Heart left ventricle (tissue), 16 donors: ENCODE results near the gene MCM5. TPM values are rescaled to one million over a fixed set of nuclear protein-coding genes. Genes with fewer than 3 reads are reported as not detected.

Source experiments
- ATAC-seq, 4 donors: fragments of 200-7000 bp; cut with Tn5 transposase; one replicate each; pipeline ENCODE4 v1.9.1; 2020 to 2022; ENCODE audit warnings: moderate library complexity in 4 of 4, mild to moderate bottlenecking in 3 of 4, moderate number of reproducible peaks in 1 of 4
- DNase-seq, 5 donors: peaks; one replicate each; pipeline ENCODE4 v3.0.0-alpha.2; 2020
- H3K27ac ChIP-seq, 12 donors: fragments of 200-600 bp; sonication (generic) in 4 of 12; one replicate each; pipeline versions ENCODE4 v1.5.0 to v1.8.0; 2016 to 2022; ENCODE audit warnings: mild to moderate bottlenecking in 2 of 12
- H3K27me3 ChIP-seq, 9 donors: fragments of 200-600 bp; sonication (generic) in 2 of 9; one replicate each; pipeline versions ENCODE4 v1.5.1 to v1.8.0; 2016 to 2022; ENCODE audit warnings: mild to moderate bottlenecking in 3 of 9
- H3K36me3 ChIP-seq, 9 donors: fragments of 200-600 bp; sonication (generic) in 2 of 9; one replicate each; pipeline versions ENCODE4 v1.5.0 to v1.8.0; 2018 to 2022; ENCODE audit warnings: mild to moderate bottlenecking in 2 of 9
- H3K4me1 ChIP-seq, 12 donors: fragments of 200-600 bp; sonication (generic) in 4 of 12; one replicate each; pipeline versions ENCODE4 v1.5.0 to v1.8.0; 2016 to 2022; ENCODE audit warnings: mild to moderate bottlenecking in 3 of 12
- H3K4me3 ChIP-seq, 12 donors: fragments of 200-600 bp; sonication (generic) in 4 of 12; one replicate each; pipeline versions ENCODE4 v1.5.0 to v1.8.0; 2017 to 2022; ENCODE audit warnings: mild to moderate bottlenecking in 9 of 12, moderate library complexity in 4 of 12
- H3K9me3 ChIP-seq, 12 donors: fragments of 200-600 bp; sonication (generic) in 4 of 12; one replicate each; pipeline versions ENCODE4 v1.5.0 to v1.8.0; 2016 to 2022; ENCODE audit warnings: mild to moderate bottlenecking in 1 of 12
- CTCF ChIP-seq, 12 donors: fragments of 200-600 bp; sonication (generic) in 4 of 12; IDR thresholded peaks; one replicate each; pipeline versions ENCODE4 v1.5.0 to v1.8.0; 2018 to 2022; ENCODE audit warnings: antibody characterized with exemption in 12 of 12, mild to moderate bottlenecking in 5 of 12
- POLR2A ChIP-seq, 2 donors: fragments of 450-650 bp; IDR thresholded peaks; one replicate each; pipeline ENCODE4 v1.6.1; 2017; ENCODE audit warnings: antibody characterized with exemption in 2 of 2, mild to moderate bottlenecking in 2 of 2, moderate library complexity in 2 of 2
- WGBS, 4 donors: extraction: QIAGEN DNeasy Blood & Tissue Kit in 2 of 4; methylation state at CpG; one replicate each; pipeline versions ENCODE4 v1.1.5 to v1.1.7; 2013 to 2018; 5-methylcytosine and 5-hydroxymethylcytosine counted together
- intact Hi-C, 10 donors: fragments of 100-400 bp; cut with DNase I; formaldehyde crosslinking; loops; one replicate each; pipeline versions ENCODE4 v1.11.1 to v1.14.2; 2022
- polyA plus RNA-seq, 2 donors: library from polyadenylated mRNA; stranded (reverse); fragments of 200-250 nt; gene quantifications; one replicate each; pipeline ENCODE4 v1.2.3, GENCODE V29; 2013
- total RNA-seq, 9 donors: library from RNA; depleted of rRNA in 2 of 9; stranded (reverse); fragments of >200 nt in 2 of 9; fragmentation: NEBNext Ultra II Directional in 3 of 9; extraction: Animal tissue kit (Norgen Biotek cat#: 25700) in 3 of 9; gene quantifications; one replicate each; pipeline versions ENCODE4 v1.1.0 to v1.2.4, GENCODE V29; 2016 to 2023
- donor health status: ischemic (EF 13 %, LVEDD 7.1; RV severe dilation, severe dysfunction).
- donor health status: healthy with polysubstance abuse.
- donor health status: DM: no; HTN: yes; CAD: no.
- donor health status: DM: no; HTN: no; CAD: no.
- donor health status: ischemic (EF 25% LVEDD 6.9; RV normal size, moderate dysfunction).
- donor health status: ischemic (EF 25% LVEDD 5.7; RV mildly dilated, moderate dysfunction).
- donor health status: healthy.
- donor health status: DM: yes; HTN: yes; CAD: no.
- donor health status: ischemic (EF 35%, LVEDD 5.7; RV mildly dilated, moderate dysfunction).
- donor health status: nonischemic (EF 11% LVEDD 7.7; RV severe dilation, severe dysfunction).
- donor health status: DM: yes; HTN: yes; CAD: no.
- donor health status: PGD.
- donor health status: ischemic (EF 29% LVEDD 5.4; RV normal size, mild dysfunction).
- donor health status: nonischemic (EF 23%, LVEDD 6.1; RV moderate dilation, normal function).

MCM5 gene
- total and polyA plus RNA-seq, 11 donors = 5.9 to 30.2 (median 12.3) TPM

GRCh38 chr22:35379146-35379993 is 20.6 kb upstream of the MCM5 start:
- no peak for ATAC-seq
- TF ChIP-seq CTCF (IDR thresholded peaks at IDR 0.05) (no peak), POLR2A (IDR thresholded peaks at IDR 0.05) (no peak)
- peaks cover 0 to 78% (median 20%) of the 10 kb centered on the region in 12 donors for H3K4me1 ChIP-seq

GRCh38 chr22:35380013-35380412 is 19.9 kb upstream of the MCM5 start:
- Histone ChIP-seq H3K4me3 (no peak overlapping the region), H3K27me3 (no peaks in the 10 kb centered on the region), H3K36me3 (peaks cover 0 to 20% (median 0%) of the 10 kb centered on the region in 9 donors), H3K4me1 (peaks cover 0 to 73% (median 20%) of the 10 kb centered on the region in 12 donors), H3K27ac (peak overlapping the region in 2 of 12 donors; percentile 79 to 87), H3K9me3 (no peaks in the 10 kb centered on the region)
- WGBS, 4 donors = 91 to 96% (median 92%) methylated on average over 6 of the region's 6 CpGs
- DNase-seq = no peak
- no peak for TF ChIP-seq CTCF (IDR thresholded peaks at IDR 0.05)
- no peak for TF ChIP-seq POLR2A (IDR thresholded peaks at IDR 0.05)
- no peak for ATAC-seq
- intact Hi-C loops = no loop called here

More at GRCh38 chr22:35379146-35379993, 20.6 kb upstream of the MCM5 start:
- H3K9me3 ChIP-seq = no peaks in the 10 kb centered on the region
- H3K27me3 ChIP-seq = no peaks in the 10 kb centered on the region
- no peak for DNase-seq
- H3K36me3 ChIP-seq = peaks cover 0 to 13% (median 0%) of the 10 kb centered on the region in 9 donors
- intact Hi-C loops = no loop called here
- H3K4me3 ChIP-seq = no peak overlapping the region
- no peak overlapping the region for H3K27ac ChIP-seq
- WGBS, 4 donors = 70 to 90% (median 88%) methylated on average over 10 of the region's 10 CpGs

- peak; percentile 89 to 96 (median 92) for DNase-seq
- peak; percentile 77 to 94 (median 90) for ATAC-seq
- WGBS, 4 donors = 4 to 6% (median 5%) methylated on average over 36 to 47 of the region's 47 CpGs
- TF ChIP-seq POLR2A (IDR thresholded peaks at IDR 0.05) (peak in 1 of 2 donors; percentile 64), CTCF (IDR thresholded peaks at IDR 0.05) (peak in 4 of 12 donors; percentile 12 to 48 (median 38))
- intact Hi-C loops = no loop called here
- H3K4me1 ChIP-seq = peaks cover 0 to 65% (median 18%) of the 10 kb centered on the region in 12 donors
- H3K9me3 ChIP-seq = no peaks in the 10 kb centered on the region
- peaks cover 0 to 27% (median 0%) of the 10 kb centered on the region in 9 donors for H3K36me3 ChIP-seq
- H3K27ac ChIP-seq = peak within 1 kb of the TSS in 11 of 12 donors; percentile 18 to 91 (median 70)
- peak within 1 kb of the TSS; percentile 19 to 83 (median 63) for H3K4me3 ChIP-seq
- no peaks in the 10 kb centered on the region for H3K27me3 ChIP-seq
These were observed 19.2 kb upstream of the MCM5 start, which contains the start of gene HMOX1 for GRCh38 chr22:35380537-35381423. TSS of gene HMOX1 (plus strand) at chr22:35381096. CDS start at chr22:35381174, 78 bp downstream.
